Left lung (tissue), 10 donors: ENCODE data around the gene OAS3. TPM values are rescaled to one million over a fixed set of nuclear protein-coding genes. Genes with fewer than 3 reads are reported as not detected.

Source experiments
- ATAC-seq: fragments of 200-7000 bp; cut with Tn5 transposase; one replicate; pipeline ENCODE4 v1.9.1; 2020; ENCODE audit warnings: moderate library complexity
- DNase-seq, 4 donors: peaks; one replicate each; pipeline ENCODE4 v3.0.0-alpha.2; 2013 to 2020
- H3K27ac ChIP-seq, 2 donors: fragments of 200-600 bp; sonication (generic) in 1 of 2; one replicate each; pipeline versions ENCODE4 v1.5.0 to v1.8.0; 2020 to 2021
- H3K27me3 ChIP-seq, 2 donors: fragments of 200-600 bp; sonication (generic) in 1 of 2; one replicate each; pipeline versions ENCODE4 v1.5.0 to v1.8.0; 2020 to 2021
- H3K36me3 ChIP-seq, 2 donors: fragments of 200-600 bp; sonication (generic) in 1 of 2; one replicate each; pipeline versions ENCODE4 v1.5.0 to v1.8.0; 2020 to 2021
- H3K4me1 ChIP-seq, 2 donors: fragments of 200-600 bp; one replicate each; pipeline ENCODE4 v1.8.0; 2021
- H3K4me3 ChIP-seq, 2 donors: fragments of 200-600 bp; sonication (generic) in 1 of 2; one replicate each; pipeline versions ENCODE4 v1.5.0 to v1.8.0; 2020 to 2021; ENCODE audit warnings: mild to moderate bottlenecking in 1 of 2
- H3K9me3 ChIP-seq, 2 donors: fragments of 200-600 bp; sonication (generic) in 1 of 2; one replicate each; pipeline versions ENCODE4 v1.5.0 to v1.8.0; 2020 to 2021
- intact Hi-C, 2 donors: fragments of 100-400 bp; cut with DNase I; formaldehyde crosslinking; loops; one replicate each; pipeline versions ENCODE4 v1.11.2 to v1.14.2; 2022
- polyA plus RNA-seq, 6 donors: library from polyadenylated mRNA; unstranded; fragments of 120-200 nt; gene quantifications; one replicate each; pipeline ENCODE4 v1.2.1, GENCODE V29; 2013; ENCODE audit not compliant: insufficient read length in 6 of 6
- total RNA-seq, 2 donors: library from RNA; stranded (reverse); fragmentation: NEBNext Ultra II Directional; extraction: Animal tissue kit (Norgen Biotek cat#: 25700); gene quantifications; one replicate each; pipeline ENCODE4 v1.2.1, GENCODE V29; 2021
- TF ChIP-seq, protein P1 (sequence below), 2 donors: fragments of 200-600 bp; sonication (generic) in 1 of 2; IDR thresholded peaks; one replicate each; pipeline versions ENCODE4 v1.5.0 to v1.8.0; 2021; ENCODE audit warnings: antibody characterized with exemption in 2 of 2
- donor health status: DM: no; HTN: yes; CAD: no.
- donor health status: DM: no; HTN: no; CAD: no.

The OAS3 gene
- total and polyA plus RNA-seq, 8 donors = 11.4 to 47.5 (median 17.7) TPM

GRCh38 chr12:112964067-112964670, 25.9 kb downstream of the OAS3 start:
- H3K4me3 ChIP-seq = no peak overlapping the region

GRCh38 chr12:112964915-112965314, 26.6 kb downstream of the OAS3 start:
- intact Hi-C loops = no loop called here
- H3K4me1 ChIP-seq = no peaks in the 10 kb centered on the region
- no peaks in the 10 kb centered on the region for H3K27me3 ChIP-seq
- no peak overlapping the region for H3K4me3 ChIP-seq
- H3K36me3 ChIP-seq = peaks cover 0 to 100% of the 10 kb centered on the region in 2 donors
- TF ChIP-seq, protein P1, sequence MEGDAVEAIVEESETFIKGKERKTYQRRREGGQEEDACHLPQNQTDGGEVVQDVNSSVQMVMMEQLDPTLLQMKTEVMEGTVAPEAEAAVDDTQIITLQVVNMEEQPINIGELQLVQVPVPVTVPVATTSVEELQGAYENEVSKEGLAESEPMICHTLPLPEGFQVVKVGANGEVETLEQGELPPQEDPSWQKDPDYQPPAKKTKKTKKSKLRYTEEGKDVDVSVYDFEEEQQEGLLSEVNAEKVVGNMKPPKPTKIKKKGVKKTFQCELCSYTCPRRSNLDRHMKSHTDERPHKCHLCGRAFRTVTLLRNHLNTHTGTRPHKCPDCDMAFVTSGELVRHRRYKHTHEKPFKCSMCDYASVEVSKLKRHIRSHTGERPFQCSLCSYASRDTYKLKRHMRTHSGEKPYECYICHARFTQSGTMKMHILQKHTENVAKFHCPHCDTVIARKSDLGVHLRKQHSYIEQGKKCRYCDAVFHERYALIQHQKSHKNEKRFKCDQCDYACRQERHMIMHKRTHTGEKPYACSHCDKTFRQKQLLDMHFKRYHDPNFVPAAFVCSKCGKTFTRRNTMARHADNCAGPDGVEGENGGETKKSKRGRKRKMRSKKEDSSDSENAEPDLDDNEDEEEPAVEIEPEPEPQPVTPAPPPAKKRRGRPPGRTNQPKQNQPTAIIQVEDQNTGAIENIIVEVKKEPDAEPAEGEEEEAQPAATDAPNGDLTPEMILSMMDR (IDR thresholded peaks at IDR 0.05) = no peak
- no peak overlapping the region for H3K27ac ChIP-seq
- no peaks in the 10 kb centered on the region for H3K9me3 ChIP-seq
- no peak for ATAC-seq
- no peak for DNase-seq

More at GRCh38 chr12:112964067-112964670, 25.9 kb downstream of the OAS3 start:
- Histone ChIP-seq H3K36me3 (peaks cover 0 to 99% of the 10 kb centered on the region in 2 donors), H3K4me1 (no peaks in the 10 kb centered on the region), H3K27ac (no peak overlapping the region), H3K9me3 (no peaks in the 10 kb centered on the region), H3K27me3 (no peaks in the 10 kb centered on the region)
- TF ChIP-seq, protein P1 (IDR thresholded peaks at IDR 0.05) = no peak
- intact Hi-C loops = no loop called here
- no peak for DNase-seq
- ATAC-seq = no peak

DNA sequence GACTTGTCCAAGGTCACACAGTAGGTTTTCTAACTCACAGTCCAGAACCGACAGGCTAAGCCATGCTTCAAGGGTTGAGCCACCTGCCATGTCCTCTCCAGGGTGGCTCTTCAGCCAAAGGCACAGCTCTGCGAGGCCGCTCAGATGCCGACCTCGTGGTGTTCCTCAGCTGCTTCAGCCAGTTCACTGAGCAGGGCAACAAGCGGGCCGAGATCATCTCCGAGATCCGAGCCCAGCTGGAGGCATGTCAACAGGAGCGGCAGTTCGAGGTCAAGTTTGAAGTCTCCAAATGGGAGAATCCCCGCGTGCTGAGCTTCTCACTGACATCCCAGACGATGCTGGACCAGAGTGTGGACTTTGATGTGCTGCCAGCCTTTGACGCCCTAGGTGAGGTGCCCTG, 27.4 kb downstream of the OAS3 start:
- no peak for DNase-seq
- H3K27me3 ChIP-seq = no peaks in the 10 kb centered on the region

DNA sequence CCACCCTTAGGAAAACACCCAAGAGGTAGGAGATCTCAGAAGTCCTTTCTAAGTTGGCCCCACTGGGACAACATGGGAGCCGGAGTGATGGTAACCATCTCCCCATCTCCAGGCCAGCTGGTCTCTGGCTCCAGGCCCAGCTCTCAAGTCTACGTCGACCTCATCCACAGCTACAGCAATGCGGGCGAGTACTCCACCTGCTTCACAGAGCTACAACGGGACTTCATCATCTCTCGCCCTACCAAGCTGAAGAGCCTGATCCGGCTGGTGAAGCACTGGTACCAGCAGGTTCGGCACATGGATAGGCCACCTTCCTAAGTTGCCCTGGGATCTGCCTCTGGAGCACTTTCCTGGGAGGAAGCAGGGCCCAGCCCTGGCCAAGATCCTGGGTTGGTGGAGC, 29.0 kb downstream of the OAS3 start:
- no peak for DNase-seq
- TF ChIP-seq, protein P1 (IDR thresholded peaks at IDR 0.05) = no peak
- Histone ChIP-seq H3K9me3 (no peaks in the 10 kb centered on the region), H3K27me3 (no peaks in the 10 kb centered on the region), H3K27ac (no peak overlapping the region), H3K4me3 (no peak overlapping the region), H3K4me1 (peaks cover 0 to 3% of the 10 kb centered on the region in 2 donors), H3K36me3 (peaks cover 0 to 90% of the 10 kb centered on the region in 2 donors)
- intact Hi-C loops = no loop called here
- no peak for ATAC-seq

More for the DNA sequence above, 27.4 kb downstream of the OAS3 start:
- no peaks in the 10 kb centered on the region for H3K9me3 ChIP-seq
- intact Hi-C loops = no loop called here
- no peak for ATAC-seq
- peaks cover 0 to 100% of the 10 kb centered on the region in 2 donors for H3K36me3 ChIP-seq
- no peak overlapping the region for H3K27ac ChIP-seq
- no peak overlapping the region for H3K4me3 ChIP-seq
- TF ChIP-seq, protein P1 (IDR thresholded peaks at IDR 0.05) = no peak
- no peaks in the 10 kb centered on the region for H3K4me1 ChIP-seq

- Histone ChIP-seq H3K4me1 (peaks cover 0 to 3% of the 10 kb centered on the region in 2 donors), H3K27ac (no peak overlapping the region), H3K36me3 (peaks cover 0 to 85% of the 10 kb centered on the region in 2 donors), H3K4me3 (no peak overlapping the region), H3K27me3 (no peaks in the 10 kb centered on the region), H3K9me3 (no peaks in the 10 kb centered on the region)
- DNase-seq = no peak
- intact Hi-C loops = no loop called here
- no peak for ATAC-seq
- TF ChIP-seq, protein P1 (IDR thresholded peaks at IDR 0.05) = no peak
Measured at GRCh38 chr12:112967858-112968257, 29.6 kb downstream of the OAS3 start.
